Osteocyte (in vitro differentiated cells): ENCODE results near the gene PCGF3. TPM values are rescaled to one million over a fixed set of nuclear protein-coding genes. Genes with fewer than 3 reads are reported as not detected.

Source experiments
- DNase-seq: peaks from one replicate; pipeline ENCODE4 v3.0.0; 2021; ENCODE audit warnings: mixed read lengths; ENCODE audit not compliant: unreplicated experiment; ENCODE audit errors: extremely low spot score
- H3K27ac Mint-ChIP-seq: one replicate; pipeline ENCODE4 v1.8.0; 2021; ENCODE audit warnings: mild to moderate bottlenecking, mixed read lengths; ENCODE audit not compliant: unreplicated experiment
- H3K27me3 Mint-ChIP-seq: one replicate; pipeline ENCODE4 v1.8.0; 2021; ENCODE audit warnings: mixed read lengths; ENCODE audit not compliant: unreplicated experiment
- H3K36me3 Mint-ChIP-seq: one replicate; pipeline ENCODE4 v1.8.0; 2021; ENCODE audit warnings: mixed read lengths; ENCODE audit not compliant: unreplicated experiment
- H3K4me1 Mint-ChIP-seq: one replicate; pipeline ENCODE4 v1.8.0; 2021; ENCODE audit warnings: mixed read lengths; ENCODE audit not compliant: unreplicated experiment
- H3K4me3 Mint-ChIP-seq: one replicate; pipeline ENCODE4 v1.8.0; 2021; ENCODE audit warnings: mild to moderate bottlenecking, moderate library complexity, mixed read lengths; ENCODE audit not compliant: unreplicated experiment
- H3K9me3 Mint-ChIP-seq: one replicate; pipeline ENCODE4 v1.8.0; 2021; ENCODE audit warnings: mixed read lengths; ENCODE audit not compliant: unreplicated experiment
- CTCF ChIP-seq: fragments of 200-600 bp; sonication (generic); IDR thresholded peaks from 2 replicates; pipeline ENCODE4 v1.5.0; 2021; ENCODE audit warnings: antibody characterized with exemption, mild to moderate bottlenecking, moderate library complexity
- total RNA-seq: library from RNA; stranded (reverse); gene quantifications from 2 replicates; pipeline ENCODE4 v1.2.1, GENCODE V29; 2021

PCGF3 gene
- total RNA-seq, 1 donor from 2014 or later: 70.0 TPM

GRCh38 chr4:788636-789297 lies 83.1 kb downstream of the PCGF3 start:
- H3K27me3 Mint-ChIP-seq: no peaks in the 10 kb centered on the region
- H3K9me3 Mint-ChIP-seq: no peaks in the 10 kb centered on the region
- DNase-seq: no peak
- no peaks in the 10 kb centered on the region for H3K36me3 Mint-ChIP-seq
- no peaks in the 10 kb centered on the region for H3K4me1 Mint-ChIP-seq
- no peak overlapping the region for H3K27ac Mint-ChIP-seq
- H3K4me3 Mint-ChIP-seq: no peak overlapping the region
- no peak for TF ChIP-seq CTCF

- no peaks in the 10 kb centered on the region for H3K4me1 Mint-ChIP-seq
- no peaks in the 10 kb centered on the region for H3K36me3 Mint-ChIP-seq
- H3K9me3 Mint-ChIP-seq: no peaks in the 10 kb centered on the region
- H3K27ac Mint-ChIP-seq: no peak overlapping the region
- H3K27me3 Mint-ChIP-seq: no peaks in the 10 kb centered on the region
- no peak for DNase-seq
- no peak overlapping the region for H3K4me3 Mint-ChIP-seq
- TF ChIP-seq CTCF: no peak
Measured at GRCh38 chr4:789571-790465, 84.2 kb downstream of the PCGF3 start.

- Mint-ChIP-seq H3K9me3 (no peaks in the 10 kb centered on the region), H3K36me3 (no peaks in the 10 kb centered on the region)
Measured at GRCh38 chr4:790466-790820, 84.8 kb downstream of the PCGF3 start.

GRCh38 chr4:791252-791897 lies 85.7 kb downstream of the PCGF3 start:
- DNase-seq: no peak
- Mint-ChIP-seq H3K27ac (no peak overlapping the region), H3K36me3 (no peaks in the 10 kb centered on the region), H3K9me3 (no peaks in the 10 kb centered on the region), H3K27me3 (no peaks in the 10 kb centered on the region), H3K4me3 (no peak overlapping the region), H3K4me1 (no peaks in the 10 kb centered on the region)
- TF ChIP-seq CTCF: no peak

More at GRCh38 chr4:790466-790820, 84.8 kb downstream of the PCGF3 start:
- no peak overlapping the region for H3K27ac Mint-ChIP-seq
- TF ChIP-seq CTCF: no peak
- DNase-seq: no peak
- no peak overlapping the region for H3K4me3 Mint-ChIP-seq
- H3K4me1 Mint-ChIP-seq: no peaks in the 10 kb centered on the region
- no peaks in the 10 kb centered on the region for H3K27me3 Mint-ChIP-seq
